Measurements from ENCODE around the gene TMEM132C.

Gene TMEM132C

DNA sequence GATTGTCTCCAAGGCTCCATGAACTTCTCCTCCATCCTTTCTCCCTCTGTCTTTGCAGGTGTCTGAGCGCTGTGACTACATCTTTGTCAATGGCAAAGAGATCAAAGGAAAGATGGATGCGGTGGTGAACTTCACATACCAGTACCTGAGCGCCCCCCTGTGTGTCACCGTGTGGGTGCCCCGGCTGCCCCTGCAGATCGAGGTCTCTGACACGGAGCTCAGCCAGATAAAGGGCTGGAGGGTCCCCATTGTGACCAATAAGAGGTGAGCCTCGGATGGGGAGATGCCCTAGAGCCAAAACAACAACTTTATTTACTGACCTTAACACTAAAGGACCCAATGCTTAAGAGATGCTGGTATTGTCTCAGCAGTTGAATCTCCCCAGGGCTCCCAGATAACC is 426.8 kb downstream of the TMEM132C start:
- POLR2A ChIA-PET, result no interaction called here

DNA sequence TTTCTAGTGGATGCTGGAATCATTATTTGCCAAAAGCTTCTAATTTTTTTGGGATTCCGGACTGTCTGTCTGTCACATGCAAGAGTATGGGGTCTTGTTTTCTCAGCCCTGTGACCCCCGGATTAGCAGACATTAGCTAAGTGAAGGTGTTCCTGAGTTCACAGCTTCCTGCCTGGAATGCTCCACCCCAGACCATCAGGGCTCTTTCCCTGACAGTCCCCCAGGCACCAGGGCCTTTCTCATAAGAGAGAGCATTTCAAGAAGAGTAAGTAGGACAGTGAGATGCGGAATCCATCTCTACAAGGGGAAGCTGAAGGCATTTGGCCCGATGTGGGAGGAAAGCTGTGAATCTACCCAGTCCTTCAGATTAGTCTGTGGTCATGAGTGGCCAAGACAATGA is 427.5 kb downstream of the TMEM132C start:
- TF ChIP-seq ELF4 (IDR thresholded peaks at IDR 0.05), result no peak
- TF ChIP-seq TARDBP (IDR thresholded peaks at IDR 0.05), result no peak
- no peak for TF ChIP-seq NFRKB (IDR thresholded peaks at IDR 0.05)
- POLR2A ChIA-PET, result no interaction called here
- CTCF ChIA-PET, result no interaction called here
- no peak for DNase-seq (ENCODE audit: extremely low spot score)

More for the DNA sequence above, 426.8 kb downstream of the TMEM132C start:
- TF ChIP-seq FOXK2 (IDR thresholded peaks at IDR 0.05) (no peak), TARDBP (IDR thresholded peaks at IDR 0.05) (no peak), FOXM1 (IDR thresholded peaks at IDR 0.05; ENCODE audit: borderline replicate concordance) (no peak), SUZ12 (IDR thresholded peaks at IDR 0.05) (no peak), HDGF (IDR thresholded peaks at IDR 0.05; ENCODE audit: borderline replicate concordance) (no peak), BHLHE40 (IDR thresholded peaks at IDR 0.05; ENCODE audit: borderline replicate concordance) (no peak), L3MBTL2 (conservative IDR thresholded peaks at IDR 0.05) (no peak), NFRKB (IDR thresholded peaks at IDR 0.05) (no peak), LEF1 (IDR thresholded peaks at IDR 0.05; ENCODE audit: borderline replicate concordance) (no peak)
- TF ChIP-seq, protein P1, sequence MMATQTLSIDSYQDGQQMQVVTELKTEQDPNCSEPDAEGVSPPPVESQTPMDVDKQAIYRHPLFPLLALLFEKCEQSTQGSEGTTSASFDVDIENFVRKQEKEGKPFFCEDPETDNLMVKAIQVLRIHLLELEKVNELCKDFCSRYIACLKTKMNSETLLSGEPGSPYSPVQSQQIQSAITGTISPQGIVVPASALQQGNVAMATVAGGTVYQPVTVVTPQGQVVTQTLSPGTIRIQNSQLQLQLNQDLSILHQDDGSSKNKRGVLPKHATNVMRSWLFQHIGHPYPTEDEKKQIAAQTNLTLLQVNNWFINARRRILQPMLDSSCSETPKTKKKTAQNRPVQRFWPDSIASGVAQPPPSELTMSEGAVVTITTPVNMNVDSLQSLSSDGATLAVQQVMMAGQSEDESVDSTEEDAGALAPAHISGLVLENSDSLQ (IDR thresholded peaks at IDR 0.05), result no peak
- DNase-seq (ENCODE audit: extremely low spot score), result no peak
- CTCF ChIA-PET, result no interaction called here

GRCh38 chr12:128695697-128696096 is 428.7 kb downstream of the TMEM132C start:
- CTCF ChIA-PET, result no interaction called here
- TF ChIP-seq FOXK2 (IDR thresholded peaks at IDR 0.05), result no peak
- TF ChIP-seq, protein P1 (IDR thresholded peaks at IDR 0.05), result no peak
- no peak for TF ChIP-seq SUZ12 (IDR thresholded peaks at IDR 0.05)
- TF ChIP-seq L3MBTL2 (conservative IDR thresholded peaks at IDR 0.05), result no peak
- POLR2A ChIA-PET, result no interaction called here
- no peak for DNase-seq (ENCODE audit: extremely low spot score)

- DNase-seq (ENCODE audit: extremely low spot score), result no peak
- POLR2A ChIA-PET, result no interaction called here
- CTCF ChIA-PET, result no interaction called here
- TF ChIP-seq FOXA1 (IDR thresholded peaks at IDR 0.05) (no peak), HDGF (IDR thresholded peaks at IDR 0.05; ENCODE audit: borderline replicate concordance) (no peak), BHLHE40 (IDR thresholded peaks at IDR 0.05; ENCODE audit: borderline replicate concordance) (no peak), ZNF384 (IDR thresholded peaks at IDR 0.05) (no peak), SUZ12 (IDR thresholded peaks at IDR 0.05) (no peak), ARNT (IDR thresholded peaks at IDR 0.05) (no peak), NFRKB (IDR thresholded peaks at IDR 0.05) (no peak), LEF1 (IDR thresholded peaks at IDR 0.05; ENCODE audit: borderline replicate concordance) (no peak), FOXM1 (IDR thresholded peaks at IDR 0.05; ENCODE audit: borderline replicate concordance) (no peak), CTBP1 (IDR thresholded peaks at IDR 0.05; ENCODE audit: borderline replicate concordance) (no peak), SP1 (IDR thresholded peaks at IDR 0.05) (no peak), TARDBP (IDR thresholded peaks at IDR 0.05) (no peak), FOXK2 (IDR thresholded peaks at IDR 0.05) (no peak), ELF4 (IDR thresholded peaks at IDR 0.05) (no peak), L3MBTL2 (conservative IDR thresholded peaks at IDR 0.05) (no peak)
- TF ChIP-seq, protein P1 (IDR thresholded peaks at IDR 0.05), result no peak
Observed at GRCh38 chr12:128698301-128698972, 431.5 kb downstream of the TMEM132C start.

- TF ChIP-seq SP1 (IDR thresholded peaks at IDR 0.05), result no peak
- TF ChIP-seq FOXM1 (IDR thresholded peaks at IDR 0.05; ENCODE audit: borderline replicate concordance), result no peak
- TF ChIP-seq BHLHE40 (IDR thresholded peaks at IDR 0.05; ENCODE audit: borderline replicate concordance), result no peak
- no peak for TF ChIP-seq L3MBTL2 (conservative IDR thresholded peaks at IDR 0.05)
- TF ChIP-seq HDGF (IDR thresholded peaks at IDR 0.05; ENCODE audit: borderline replicate concordance), result no peak
- TF ChIP-seq ZNF384 (IDR thresholded peaks at IDR 0.05), result no peak
- no peak for TF ChIP-seq LEF1 (IDR thresholded peaks at IDR 0.05; ENCODE audit: borderline replicate concordance)
- no peak for TF ChIP-seq FOXK2 (IDR thresholded peaks at IDR 0.05)
- no peak for TF ChIP-seq TARDBP (IDR thresholded peaks at IDR 0.05)
- no peak for TF ChIP-seq SUZ12 (IDR thresholded peaks at IDR 0.05)
- TF ChIP-seq NFRKB (IDR thresholded peaks at IDR 0.05), result no peak
- ChIA-PET POLR2A (no interaction called here), CTCF (no interaction called here)
- no peak for DNase-seq (ENCODE audit: extremely low spot score)
Observed at GRCh38 chr12:128699106-128699505, 432.1 kb downstream of the TMEM132C start.

GRCh38 chr12:128702371-128702770 is 435.4 kb downstream of the TMEM132C start:
- CTCF ChIA-PET, result no interaction called here
- TF ChIP-seq SUZ12 (IDR thresholded peaks at IDR 0.05) (no peak), FOXA1 (IDR thresholded peaks at IDR 0.05) (no peak), HDGF (IDR thresholded peaks at IDR 0.05; ENCODE audit: borderline replicate concordance) (no peak), ARNT (IDR thresholded peaks at IDR 0.05) (no peak), CTBP1 (IDR thresholded peaks at IDR 0.05; ENCODE audit: borderline replicate concordance) (no peak), L3MBTL2 (conservative IDR thresholded peaks at IDR 0.05) (no peak), ELF4 (IDR thresholded peaks at IDR 0.05) (no peak), FOXK2 (IDR thresholded peaks at IDR 0.05) (no peak), ZNF384 (IDR thresholded peaks at IDR 0.05) (no peak), BHLHE40 (IDR thresholded peaks at IDR 0.05; ENCODE audit: borderline replicate concordance) (no peak), NFRKB (IDR thresholded peaks at IDR 0.05) (no peak), TARDBP (IDR thresholded peaks at IDR 0.05) (no peak), LEF1 (IDR thresholded peaks at IDR 0.05; ENCODE audit: borderline replicate concordance) (no peak), SP1 (IDR thresholded peaks at IDR 0.05) (no peak)
- TF ChIP-seq, protein P1 (IDR thresholded peaks at IDR 0.05), result no peak
- POLR2A ChIA-PET, result no interaction called here
- no peak for DNase-seq (ENCODE audit: extremely low spot score)
